Type B pancreatic cell (in vitro differentiated cells): ENCODE measurements around the gene OXER1. TPM values are rescaled to one million over a fixed set of nuclear protein-coding genes. Genes with fewer than 3 reads are reported as not detected.

Experiments used
- DNase-seq: peaks from one replicate; pipeline ENCODE4 v3.0.0; 2021; ENCODE audit warnings: mixed read lengths; ENCODE audit not compliant: unreplicated experiment; ENCODE audit errors: extremely low spot score
- H3K27ac Mint-ChIP-seq: 2 replicates; pipeline ENCODE4 v1.8.0; 2021; ENCODE audit warnings: mild to moderate bottlenecking, mixed read lengths
- H3K27me3 Mint-ChIP-seq: 2 replicates; pipeline ENCODE4 v1.8.0; 2021; ENCODE audit warnings: mixed read lengths
- H3K36me3 Mint-ChIP-seq: 2 replicates; pipeline ENCODE4 v1.8.0; 2021; ENCODE audit warnings: mixed read lengths
- H3K4me1 Mint-ChIP-seq: one replicate; pipeline ENCODE4 v1.8.0; 2021; ENCODE audit warnings: mixed read lengths; ENCODE audit not compliant: unreplicated experiment
- H3K4me3 Mint-ChIP-seq: 2 replicates; pipeline ENCODE4 v1.8.0; 2021; ENCODE audit warnings: mild to moderate bottlenecking, mixed read lengths
- H3K9me3 Mint-ChIP-seq: 2 replicates; pipeline ENCODE4 v1.8.0; 2021; ENCODE audit warnings: mixed read lengths
- CTCF ChIP-seq: fragments of 200-600 bp; sonication (generic); conservative IDR thresholded peaks from 2 replicates; pipeline ENCODE4 v1.5.0; 2021; ENCODE audit warnings: antibody characterized with exemption, mild to moderate bottlenecking
- total RNA-seq: library from RNA; stranded (reverse); gene quantifications from 2 replicates; pipeline ENCODE4 v1.2.1, GENCODE V29; 2021; ENCODE audit warnings: low replicate concordance

The OXER1 gene
- total RNA-seq, 1 donor from 2014 or later, result 2.8 TPM

GRCh38 chr2:42756150-42756775, 7.7 kb downstream of the OXER1 start:
- H3K9me3 Mint-ChIP-seq, result no peaks in the 10 kb centered on the region
- H3K4me1 Mint-ChIP-seq, result peaks cover 26% of the 10 kb centered on the region
- no peak for DNase-seq
- TF ChIP-seq CTCF, result no peak
- H3K36me3 Mint-ChIP-seq, result peaks cover 3% of the 10 kb centered on the region
- H3K4me3 Mint-ChIP-seq, result no peak overlapping the region
- no peak overlapping the region for H3K27ac Mint-ChIP-seq
- H3K27me3 Mint-ChIP-seq, result no peaks in the 10 kb centered on the region

- no peak for DNase-seq
- H3K27ac Mint-ChIP-seq, result no peak overlapping the region
- H3K4me1 Mint-ChIP-seq, result peaks cover 26% of the 10 kb centered on the region
- H3K4me3 Mint-ChIP-seq, result no peak overlapping the region
- no peak for TF ChIP-seq CTCF
- no peaks in the 10 kb centered on the region for H3K9me3 Mint-ChIP-seq
- H3K36me3 Mint-ChIP-seq, result peaks cover 3% of the 10 kb centered on the region
- H3K27me3 Mint-ChIP-seq, result no peaks in the 10 kb centered on the region
Measured at GRCh38 chr2:42755191-42755880, 8.6 kb downstream of the OXER1 start.

GRCh38 chr2:42754776-42755140, 9.2 kb downstream of the OXER1 start:
- Mint-ChIP-seq H3K9me3 (no peaks in the 10 kb centered on the region), H3K27ac (no peak overlapping the region)

GRCh38 chr2:42754021-42754775, 9.7 kb downstream of the OXER1 start:
- TF ChIP-seq CTCF, result no peak
- DNase-seq, result no peak
- H3K4me3 Mint-ChIP-seq, result no peak overlapping the region
- no peak overlapping the region for H3K27ac Mint-ChIP-seq
- peaks cover 3% of the 10 kb centered on the region for H3K36me3 Mint-ChIP-seq
- H3K27me3 Mint-ChIP-seq, result no peaks in the 10 kb centered on the region
- H3K9me3 Mint-ChIP-seq, result no peaks in the 10 kb centered on the region
- H3K4me1 Mint-ChIP-seq, result peaks cover 26% of the 10 kb centered on the region

More at GRCh38 chr2:42754776-42755140, 9.2 kb downstream of the OXER1 start:
- peaks cover 3% of the 10 kb centered on the region for H3K36me3 Mint-ChIP-seq
- no peak for TF ChIP-seq CTCF
- no peak overlapping the region for H3K4me3 Mint-ChIP-seq
- no peaks in the 10 kb centered on the region for H3K27me3 Mint-ChIP-seq
- H3K4me1 Mint-ChIP-seq, result peaks cover 26% of the 10 kb centered on the region
- DNase-seq, result no peak

GRCh38 chr2:42752816-42753813, 10.8 kb downstream of the OXER1 start:
- H3K36me3 Mint-ChIP-seq, result peaks cover 3% of the 10 kb centered on the region
- H3K27me3 Mint-ChIP-seq, result no peaks in the 10 kb centered on the region
- DNase-seq, result no peak
- H3K27ac Mint-ChIP-seq, result no peak overlapping the region
- peaks cover 26% of the 10 kb centered on the region for H3K4me1 Mint-ChIP-seq
- no peak for TF ChIP-seq CTCF
- H3K9me3 Mint-ChIP-seq, result no peaks in the 10 kb centered on the region
- no peak overlapping the region for H3K4me3 Mint-ChIP-seq
